Measurements from ENCODE around the gene ANKRD18A. TPM values are rescaled to one million over a fixed set of nuclear protein-coding genes. Genes with fewer than 3 reads are reported as not detected.

ANKRD18A gene
- total RNA-seq: 4.1 and 4.6 TPM in 2 replicates

- peak; percentile 48 for DNase-seq (ENCODE audit: low spot score)
- H3K27ac Mint-ChIP-seq: peak within 1 kb of the TSS; percentile 91
- intact Hi-C loops (cut with micrococcal nuclease): no loop called here
- peak within 1 kb of the TSS; percentile 90 for H3K4me3 Mint-ChIP-seq
- peaks cover 45% of the 10 kb centered on the region for H3K27me3 Mint-ChIP-seq (ENCODE audit: insufficient read depth)
- no peaks in the 10 kb centered on the region for H3K36me3 Mint-ChIP-seq (ENCODE audit: low read depth)
- H3K9me3 Mint-ChIP-seq: peaks cover 4% of the 10 kb centered on the region
- peaks cover 21% of the 10 kb centered on the region for H3K4me1 Mint-ChIP-seq (ENCODE audit: low read depth)
These were observed at the start of gene ANKRD18A for GRCh38 chr9:38620483-38621433. Gene ANKRD18A, minus strand, starts transcription at chr9:38620596. Its CDS starts 311 bp downstream, at chr9:38620285.

- intact Hi-C loops (cut with micrococcal nuclease): no loop called here
- H3K36me3 Mint-ChIP-seq (ENCODE audit: low read depth): no peaks in the 10 kb centered on the region
- H3K9me3 Mint-ChIP-seq: no peaks in the 10 kb centered on the region
- H3K27ac Mint-ChIP-seq: no peak overlapping the region
- H3K4me1 Mint-ChIP-seq (ENCODE audit: low read depth): no peaks in the 10 kb centered on the region
- H3K4me3 Mint-ChIP-seq: no peak overlapping the region
- no peaks in the 10 kb centered on the region for H3K27me3 Mint-ChIP-seq (ENCODE audit: insufficient read depth)
- no peak for DNase-seq (ENCODE audit: low spot score)
These were observed 48.5 kb upstream of the ANKRD18A start for GRCh38 chr9:38668791-38669466.

- Mint-ChIP-seq H3K9me3 (no peaks in the 10 kb centered on the region), H3K4me1 (ENCODE audit: low read depth) (no peaks in the 10 kb centered on the region), H3K27ac (no peak overlapping the region), H3K36me3 (ENCODE audit: low read depth) (no peaks in the 10 kb centered on the region), H3K4me3 (no peak overlapping the region), H3K27me3 (ENCODE audit: insufficient read depth) (peaks cover 6% of the 10 kb centered on the region)
- intact Hi-C loops (cut with micrococcal nuclease): no loop called here
- no peak for DNase-seq (ENCODE audit: low spot score)
These were observed 42.6 kb upstream of the ANKRD18A start for GRCh38 chr9:38662763-38663593.

- Mint-ChIP-seq H3K9me3 (no peaks in the 10 kb centered on the region), H3K27me3 (ENCODE audit: insufficient read depth) (peaks cover 12% of the 10 kb centered on the region), H3K27ac (no peak overlapping the region), H3K4me3 (no peak overlapping the region), H3K4me1 (ENCODE audit: low read depth) (no peaks in the 10 kb centered on the region), H3K36me3 (ENCODE audit: low read depth) (no peaks in the 10 kb centered on the region)
- intact Hi-C loops (cut with micrococcal nuclease): no loop called here
- DNase-seq (ENCODE audit: low spot score): no peak
These were observed 39.1 kb upstream of the ANKRD18A start for GRCh38 chr9:38659538-38659937.

- no peaks in the 10 kb centered on the region for H3K9me3 Mint-ChIP-seq
- H3K27me3 Mint-ChIP-seq (ENCODE audit: insufficient read depth): peaks cover 6% of the 10 kb centered on the region
- no peaks in the 10 kb centered on the region for H3K4me1 Mint-ChIP-seq (ENCODE audit: low read depth)
- H3K4me3 Mint-ChIP-seq: no peak overlapping the region
- no peak for DNase-seq (ENCODE audit: low spot score)
- intact Hi-C loops (cut with micrococcal nuclease): no loop called here
- H3K27ac Mint-ChIP-seq: no peak overlapping the region
- H3K36me3 Mint-ChIP-seq (ENCODE audit: low read depth): no peaks in the 10 kb centered on the region
These were observed 36.5 kb upstream of the ANKRD18A start for GRCh38 chr9:38656896-38657295.

- no peak overlapping the region for H3K27ac Mint-ChIP-seq
- intact Hi-C loops (cut with micrococcal nuclease): no loop called here
- no peaks in the 10 kb centered on the region for H3K4me1 Mint-ChIP-seq (ENCODE audit: low read depth)
- peaks cover 4% of the 10 kb centered on the region for H3K27me3 Mint-ChIP-seq (ENCODE audit: insufficient read depth)
- H3K9me3 Mint-ChIP-seq: no peaks in the 10 kb centered on the region
- no peak overlapping the region for H3K4me3 Mint-ChIP-seq
- no peaks in the 10 kb centered on the region for H3K36me3 Mint-ChIP-seq (ENCODE audit: low read depth)
- no peak for DNase-seq (ENCODE audit: low spot score)
These were observed 32.1 kb upstream of the ANKRD18A start for GRCh38 chr9:38652486-38652885.

- H3K27ac Mint-ChIP-seq: no peak overlapping the region
- no peaks in the 10 kb centered on the region for H3K27me3 Mint-ChIP-seq (ENCODE audit: insufficient read depth)
These were observed 31.6 kb upstream of the ANKRD18A start for GRCh38 chr9:38652044-38652443.

GRCh38 chr9:38651400-38652042, 31.1 kb upstream of the ANKRD18A start:
- Mint-ChIP-seq H3K9me3 (no peaks in the 10 kb centered on the region), H3K4me1 (ENCODE audit: low read depth) (no peaks in the 10 kb centered on the region), H3K36me3 (ENCODE audit: low read depth) (no peaks in the 10 kb centered on the region), H3K4me3 (no peak overlapping the region), H3K27me3 (ENCODE audit: insufficient read depth) (no peaks in the 10 kb centered on the region), H3K27ac (no peak overlapping the region)
- no peak for DNase-seq (ENCODE audit: low spot score)
- intact Hi-C loops (cut with micrococcal nuclease): no loop called here

More at GRCh38 chr9:38652044-38652443, 31.6 kb upstream of the ANKRD18A start:
- Mint-ChIP-seq H3K36me3 (ENCODE audit: low read depth) (no peaks in the 10 kb centered on the region), H3K4me3 (no peak overlapping the region), H3K4me1 (ENCODE audit: low read depth) (no peaks in the 10 kb centered on the region), H3K9me3 (no peaks in the 10 kb centered on the region)
- intact Hi-C loops (cut with micrococcal nuclease): no loop called here
- DNase-seq (ENCODE audit: low spot score): no peak

- intact Hi-C loops (cut with micrococcal nuclease): no loop called here
- Mint-ChIP-seq H3K4me1 (ENCODE audit: low read depth) (no peaks in the 10 kb centered on the region), H3K36me3 (ENCODE audit: low read depth) (no peaks in the 10 kb centered on the region), H3K27ac (no peak overlapping the region), H3K9me3 (no peaks in the 10 kb centered on the region), H3K27me3 (ENCODE audit: insufficient read depth) (no peaks in the 10 kb centered on the region), H3K4me3 (no peak overlapping the region)
- DNase-seq (ENCODE audit: low spot score): no peak
These were observed 30.2 kb upstream of the ANKRD18A start for GRCh38 chr9:38650564-38650963.

GRCh38 chr9:38649731-38650363, 29.5 kb upstream of the ANKRD18A start:
- intact Hi-C loops (cut with micrococcal nuclease): no loop called here
- DNase-seq (ENCODE audit: low spot score): no peak
- H3K36me3 Mint-ChIP-seq (ENCODE audit: low read depth): no peaks in the 10 kb centered on the region
- no peaks in the 10 kb centered on the region for H3K9me3 Mint-ChIP-seq
- H3K27ac Mint-ChIP-seq: no peak overlapping the region
- H3K27me3 Mint-ChIP-seq (ENCODE audit: insufficient read depth): no peaks in the 10 kb centered on the region
- no peaks in the 10 kb centered on the region for H3K4me1 Mint-ChIP-seq (ENCODE audit: low read depth)
- no peak overlapping the region for H3K4me3 Mint-ChIP-seq

- H3K9me3 Mint-ChIP-seq: no peaks in the 10 kb centered on the region
- H3K27me3 Mint-ChIP-seq (ENCODE audit: insufficient read depth): no peaks in the 10 kb centered on the region
- no peak for DNase-seq (ENCODE audit: low spot score)
- H3K27ac Mint-ChIP-seq: no peak overlapping the region
- no peaks in the 10 kb centered on the region for H3K4me1 Mint-ChIP-seq (ENCODE audit: low read depth)
- intact Hi-C loops (cut with micrococcal nuclease): no loop called here
- no peaks in the 10 kb centered on the region for H3K36me3 Mint-ChIP-seq (ENCODE audit: low read depth)
- no peak overlapping the region for H3K4me3 Mint-ChIP-seq
These were observed 24.2 kb upstream of the ANKRD18A start for GRCh38 chr9:38644601-38645000.

GRCh38 chr9:38643815-38644173, 23.4 kb upstream of the ANKRD18A start:
- H3K36me3 Mint-ChIP-seq (ENCODE audit: low read depth): no peaks in the 10 kb centered on the region
- DNase-seq (ENCODE audit: low spot score): no peak
- H3K4me3 Mint-ChIP-seq: no peak overlapping the region
- H3K27ac Mint-ChIP-seq: no peak overlapping the region
- no peaks in the 10 kb centered on the region for H3K4me1 Mint-ChIP-seq (ENCODE audit: low read depth)
- H3K9me3 Mint-ChIP-seq: no peaks in the 10 kb centered on the region
- H3K27me3 Mint-ChIP-seq (ENCODE audit: insufficient read depth): no peaks in the 10 kb centered on the region
- intact Hi-C loops (cut with micrococcal nuclease): no loop called here

Measured in activated T-helper 1 cell treated with anti-CD3 and anti-CD28 coated beads, Interleukin-12 subunit alpha, Interleukin-12 subunit beta, Interleukin-2, Interleukin-4 antibody, amounts not matched to agents 30 ng/mL and 10 ng/mL and 1 ng/mL, durations not matched to agents 14 hours and 24 hours and 36 hours (primary cell).